ENCODE results near the gene MGMT. TPM values are rescaled to one million over a fixed set of nuclear protein-coding genes. Genes with fewer than 3 reads are reported as not detected.
A peak's percentile ranks its signal among the peaks of the same experiment; 100 is the strongest.

MGMT gene
- polyA plus RNA-seq, 4 donors: 9.8 to 22.4 (median 17.9) TPM

- 84 to 91% (median 88%) methylated on average over 8 of the region's 8 CpGs for WGBS, 3 donors
- Histone ChIP-seq H3K27me3 (ENCODE audit: control insufficient read depth in 3 of 3, insufficient read depth in 3 of 3, low read length in 3 of 3) (no peaks in the 10 kb centered on the region), H3K9me3 (ENCODE audit: control insufficient read depth in 2 of 2, insufficient read depth in 1 of 2, low read depth in 1 of 2, low read length in 1 of 2) (no peaks in the 10 kb centered on the region), H3K27ac (ENCODE audit: low read depth in 1 of 3, low read length in 2 of 3) (no peak overlapping the region), H3K4me3 (ENCODE audit: low read depth in 1 of 3, low read length in 3 of 3) (no peak overlapping the region), H3K36me3 (ENCODE audit: control insufficient read depth in 3 of 3, insufficient read depth in 2 of 3, low read depth in 1 of 3, low read length in 3 of 3) (no peaks in the 10 kb centered on the region), H3K4me1 (ENCODE audit: control insufficient read depth in 3 of 3, insufficient read depth in 2 of 3, low read depth in 1 of 3, low read length in 2 of 3) (no peaks in the 10 kb centered on the region)
- DNase-seq (no peak), FAIRE-seq (no peak)
Observed at GRCh38 chr10:129690248-129691070, 223.4 kb downstream of the MGMT start.

DNA sequence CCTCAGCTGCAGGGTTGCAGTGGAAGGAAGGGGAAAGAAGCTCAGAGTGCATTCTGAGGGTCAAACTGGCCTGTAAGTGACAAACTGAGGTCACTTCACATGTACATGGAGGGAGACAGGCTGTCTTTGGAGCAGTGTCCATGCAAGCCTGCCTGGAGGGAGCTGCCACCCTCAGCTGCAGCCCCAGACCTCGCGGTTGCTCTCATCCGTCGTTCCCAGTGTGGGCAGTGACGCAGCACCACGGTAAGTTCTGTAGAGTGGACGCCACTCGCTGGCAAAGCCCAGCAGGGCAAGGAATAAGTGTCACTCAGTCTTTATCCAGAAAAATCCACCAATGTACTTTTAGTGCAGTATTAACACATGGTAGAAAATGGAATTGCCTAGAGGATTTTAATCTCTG, 225.7 kb downstream of the MGMT start:
- H3K4me1 ChIP-seq (ENCODE audit: control insufficient read depth in 3 of 3, insufficient read depth in 2 of 3, low read depth in 1 of 3, low read length in 2 of 3): no peaks in the 10 kb centered on the region

DNA sequence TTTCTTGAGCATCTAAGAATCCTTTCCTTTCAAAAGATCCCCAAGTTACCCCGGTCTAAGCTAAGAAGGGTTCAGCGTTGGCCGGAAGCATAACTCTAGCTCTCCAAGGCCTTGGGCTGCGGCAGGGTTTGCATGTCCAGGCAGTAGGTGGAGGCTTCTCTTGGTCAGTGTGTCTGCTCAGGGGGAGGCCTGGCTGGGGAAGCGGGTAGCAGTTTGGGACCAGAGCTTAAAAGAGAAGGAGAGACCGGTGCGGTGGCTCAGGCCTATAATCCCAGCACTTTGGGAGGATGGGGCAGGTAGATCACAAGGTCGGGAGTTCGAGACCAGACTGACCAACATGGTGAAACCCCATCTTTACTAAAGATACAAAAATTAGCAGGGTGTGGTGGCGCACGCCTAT, 226.3 kb downstream of the MGMT start:
- FAIRE-seq: no peak
- WGBS, 3 donors: 95 to 99% (median 96%) methylated on average over 11 of the region's 11 CpGs
- Histone ChIP-seq H3K27ac (ENCODE audit: low read depth in 1 of 3, low read length in 2 of 3) (no peak overlapping the region), H3K4me1 (ENCODE audit: control insufficient read depth in 3 of 3, insufficient read depth in 2 of 3, low read depth in 1 of 3, low read length in 2 of 3) (no peaks in the 10 kb centered on the region), H3K4me3 (ENCODE audit: low read depth in 1 of 3, low read length in 3 of 3) (no peak overlapping the region), H3K27me3 (ENCODE audit: control insufficient read depth in 3 of 3, insufficient read depth in 3 of 3, low read length in 3 of 3) (no peaks in the 10 kb centered on the region), H3K36me3 (ENCODE audit: control insufficient read depth in 3 of 3, insufficient read depth in 2 of 3, low read depth in 1 of 3, low read length in 3 of 3) (no peaks in the 10 kb centered on the region), H3K9me3 (ENCODE audit: control insufficient read depth in 2 of 2, insufficient read depth in 1 of 2, low read depth in 1 of 2, low read length in 1 of 2) (no peaks in the 10 kb centered on the region)
- DNase-seq: no peak

More for the DNA sequence above, 225.7 kb downstream of the MGMT start:
- H3K27me3 ChIP-seq (ENCODE audit: control insufficient read depth in 3 of 3, insufficient read depth in 3 of 3, low read length in 3 of 3): no peaks in the 10 kb centered on the region
- WGBS, 3 donors: 95 to 97% (median 96%) methylated on average over 8 of the region's 8 CpGs
- FAIRE-seq: no peak
- no peak for DNase-seq
- H3K27ac ChIP-seq (ENCODE audit: low read depth in 1 of 3, low read length in 2 of 3): no peak overlapping the region
- H3K36me3 ChIP-seq (ENCODE audit: control insufficient read depth in 3 of 3, insufficient read depth in 2 of 3, low read depth in 1 of 3, low read length in 3 of 3): no peaks in the 10 kb centered on the region
- H3K4me3 ChIP-seq (ENCODE audit: low read depth in 1 of 3, low read length in 3 of 3): no peak overlapping the region
- no peaks in the 10 kb centered on the region for H3K9me3 ChIP-seq (ENCODE audit: control insufficient read depth in 2 of 2, insufficient read depth in 1 of 2, low read depth in 1 of 2, low read length in 1 of 2)

GRCh38 chr10:129694184-129694583, 227.1 kb downstream of the MGMT start:
- Histone ChIP-seq H3K4me1 (ENCODE audit: control insufficient read depth in 3 of 3, insufficient read depth in 2 of 3, low read depth in 1 of 3, low read length in 2 of 3) (no peaks in the 10 kb centered on the region), H3K4me3 (ENCODE audit: low read depth in 1 of 3, low read length in 3 of 3) (no peak overlapping the region), H3K36me3 (ENCODE audit: control insufficient read depth in 3 of 3, insufficient read depth in 2 of 3, low read depth in 1 of 3, low read length in 3 of 3) (no peaks in the 10 kb centered on the region), H3K27me3 (ENCODE audit: control insufficient read depth in 3 of 3, insufficient read depth in 3 of 3, low read length in 3 of 3) (no peaks in the 10 kb centered on the region), H3K27ac (ENCODE audit: low read depth in 1 of 3, low read length in 2 of 3) (no peak overlapping the region), H3K9me3 (ENCODE audit: control insufficient read depth in 2 of 2, insufficient read depth in 1 of 2, low read depth in 1 of 2, low read length in 1 of 2) (no peaks in the 10 kb centered on the region)
- FAIRE-seq (no peak), DNase-seq (no peak)
- WGBS, 3 donors: 60 to 83% (median 72%) methylated on average over 4 of the region's 4 CpGs

- Histone ChIP-seq H3K27me3 (ENCODE audit: control insufficient read depth in 3 of 3, insufficient read depth in 3 of 3, low read length in 3 of 3) (no peaks in the 10 kb centered on the region), H3K4me1 (ENCODE audit: control insufficient read depth in 3 of 3, insufficient read depth in 2 of 3, low read depth in 1 of 3, low read length in 2 of 3) (no peaks in the 10 kb centered on the region), H3K4me3 (ENCODE audit: low read depth in 1 of 3, low read length in 3 of 3) (no peak overlapping the region), H3K36me3 (ENCODE audit: control insufficient read depth in 3 of 3, insufficient read depth in 2 of 3, low read depth in 1 of 3, low read length in 3 of 3) (no peaks in the 10 kb centered on the region), H3K27ac (ENCODE audit: low read depth in 1 of 3, low read length in 2 of 3) (no peak overlapping the region), H3K9me3 (ENCODE audit: control insufficient read depth in 2 of 2, insufficient read depth in 1 of 2, low read depth in 1 of 2, low read length in 1 of 2) (no peaks in the 10 kb centered on the region)
- DNase-seq (peak in 1 of 2 donors; percentile 6), FAIRE-seq (no peak)
- WGBS, 3 donors: 60 to 81% (median 78%) methylated on average over 5 of the region's 5 CpGs
Observed at GRCh38 chr10:129694691-129695243, 227.7 kb downstream of the MGMT start.

DNA sequence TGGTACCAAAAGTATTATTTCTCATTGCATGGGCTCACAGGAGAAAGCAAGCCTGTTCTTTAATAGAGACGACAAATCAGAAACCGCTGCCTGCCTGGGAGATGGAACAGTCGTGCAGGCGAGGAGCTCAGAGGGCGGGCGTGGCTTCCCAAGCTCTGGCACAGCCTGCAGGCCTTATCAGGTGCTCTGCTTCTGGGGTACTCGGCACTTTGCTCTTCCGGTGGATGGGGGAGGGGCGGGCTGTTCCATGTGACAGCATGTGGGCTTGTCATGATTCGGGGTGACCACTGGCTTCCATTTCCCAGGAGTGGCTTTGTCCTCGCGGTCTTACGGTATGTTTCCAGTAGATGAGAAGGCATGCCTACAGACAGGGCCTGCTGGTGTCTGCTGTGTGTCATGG, 228.6 kb downstream of the MGMT start:
- no peaks in the 10 kb centered on the region for H3K36me3 ChIP-seq (ENCODE audit: control insufficient read depth in 3 of 3, insufficient read depth in 2 of 3, low read depth in 1 of 3, low read length in 3 of 3)
- DNase-seq (no peak), FAIRE-seq (no peak)
- no peaks in the 10 kb centered on the region for H3K9me3 ChIP-seq (ENCODE audit: control insufficient read depth in 2 of 2, insufficient read depth in 1 of 2, low read depth in 1 of 2, low read length in 1 of 2)
- no peaks in the 10 kb centered on the region for H3K4me1 ChIP-seq (ENCODE audit: control insufficient read depth in 3 of 3, insufficient read depth in 2 of 3, low read depth in 1 of 3, low read length in 2 of 3)
- H3K27ac ChIP-seq (ENCODE audit: low read depth in 1 of 3, low read length in 2 of 3): no peak overlapping the region
- no peaks in the 10 kb centered on the region for H3K27me3 ChIP-seq (ENCODE audit: control insufficient read depth in 3 of 3, insufficient read depth in 3 of 3, low read length in 3 of 3)
- WGBS, 3 donors: 73 to 81% (median 79%) methylated on average over 13 of the region's 13 CpGs
- H3K4me3 ChIP-seq (ENCODE audit: low read depth in 1 of 3, low read length in 3 of 3): no peak overlapping the region

GRCh38 chr10:129696636-129697035, 229.6 kb downstream of the MGMT start:
- WGBS, 3 donors: 95 to 97% (median 97%) methylated on average over 7 of the region's 7 CpGs
- H3K27ac ChIP-seq (ENCODE audit: low read depth in 1 of 3, low read length in 2 of 3): no peak overlapping the region
- no peak overlapping the region for H3K4me3 ChIP-seq (ENCODE audit: low read depth in 1 of 3, low read length in 3 of 3)
- H3K9me3 ChIP-seq (ENCODE audit: control insufficient read depth in 2 of 2, insufficient read depth in 1 of 2, low read depth in 1 of 2, low read length in 1 of 2): no peaks in the 10 kb centered on the region
- peaks cover 0 to 2% (median 0%) of the 10 kb centered on the region in 3 donors for H3K36me3 ChIP-seq (ENCODE audit: control insufficient read depth in 3 of 3, insufficient read depth in 2 of 3, low read depth in 1 of 3, low read length in 3 of 3)
- no peak for FAIRE-seq
- no peak for DNase-seq
- H3K4me1 ChIP-seq (ENCODE audit: control insufficient read depth in 3 of 3, insufficient read depth in 2 of 3, low read depth in 1 of 3, low read length in 2 of 3): no peaks in the 10 kb centered on the region
- no peaks in the 10 kb centered on the region for H3K27me3 ChIP-seq (ENCODE audit: control insufficient read depth in 3 of 3, insufficient read depth in 3 of 3, low read length in 3 of 3)

- WGBS, 3 donors: 93 to 96% (median 96%) methylated on average over 15 of the region's 15 CpGs
- Histone ChIP-seq H3K4me1 (ENCODE audit: control insufficient read depth in 3 of 3, insufficient read depth in 2 of 3, low read depth in 1 of 3, low read length in 2 of 3) (no peaks in the 10 kb centered on the region), H3K9me3 (ENCODE audit: control insufficient read depth in 2 of 2, insufficient read depth in 1 of 2, low read depth in 1 of 2, low read length in 1 of 2) (no peaks in the 10 kb centered on the region), H3K4me3 (ENCODE audit: low read depth in 1 of 3, low read length in 3 of 3) (no peak overlapping the region), H3K27ac (ENCODE audit: low read depth in 1 of 3, low read length in 2 of 3) (no peak overlapping the region), H3K27me3 (ENCODE audit: control insufficient read depth in 3 of 3, insufficient read depth in 3 of 3, low read length in 3 of 3) (no peaks in the 10 kb centered on the region), H3K36me3 (ENCODE audit: control insufficient read depth in 3 of 3, insufficient read depth in 2 of 3, low read depth in 1 of 3, low read length in 3 of 3) (peaks cover 0 to 2% (median 0%) of the 10 kb centered on the region in 3 donors)
- DNase-seq (no peak), FAIRE-seq (no peak)
Observed at GRCh38 chr10:129697463-129698247, 230.6 kb downstream of the MGMT start.
